Mucosa of rectum (tissue), 2 donors: ENCODE data around the gene SMIM36.
"Not testable (repeated sequence)": the region's sequence is repeated elsewhere in the genome, so short reads cannot be mapped to it uniquely, and the experiment has no call there.

Experiments used
- H3K27ac ChIP-seq, 2 donors: one replicate each; pipeline ENCODE4 v1.7.0; 2013; ENCODE audit warnings: inconsistent platforms in 2 of 2, low read depth in 2 of 2, low read length in 2 of 2
- H3K27me3 ChIP-seq, 2 donors: one replicate each; pipeline ENCODE4 v1.7.0; 2013; ENCODE audit warnings: low read length in 2 of 2; ENCODE audit not compliant: control insufficient read depth in 2 of 2, insufficient read depth in 2 of 2
- H3K36me3 ChIP-seq, 2 donors: one replicate each; pipeline ENCODE4 v1.7.0; 2013; ENCODE audit warnings: low read length in 2 of 2; ENCODE audit not compliant: control insufficient read depth in 2 of 2, insufficient read depth in 2 of 2
- H3K4me1 ChIP-seq, 2 donors: one replicate each; pipeline ENCODE4 v1.7.0; 2013; ENCODE audit warnings: low read length in 2 of 2, mild to moderate bottlenecking in 1 of 2; ENCODE audit not compliant: control insufficient read depth in 2 of 2, insufficient read depth in 2 of 2
- H3K4me3 ChIP-seq, 2 donors: one replicate each; pipeline ENCODE4 v1.7.0; 2013; ENCODE audit warnings: low read length in 2 of 2
- H3K9ac ChIP-seq, 2 donors: one replicate each; pipeline ENCODE4 v1.7.0; 2013; ENCODE audit warnings: low read length in 2 of 2, low read depth in 1 of 2, mild to moderate bottlenecking in 1 of 2
- H3K9me3 ChIP-seq, 2 donors: one replicate each; pipeline ENCODE4 v1.7.0; 2013; ENCODE audit warnings: low read length in 2 of 2; ENCODE audit not compliant: control insufficient read depth in 2 of 2
- donor health status: healthy.
- donor health status: Normal muscosa, but diverticular disease.

The SMIM36 gene

GRCh38 chr17:55507669-55508068 lies 3.6 kb downstream of the SMIM36 start:
- not testable (repeated sequence) for H3K9me3 ChIP-seq, H3K27ac ChIP-seq, H3K36me3 ChIP-seq, H3K27me3 ChIP-seq, H3K4me1 ChIP-seq, H3K9ac ChIP-seq, H3K4me3 ChIP-seq

GRCh38 chr17:55501626-55502025 lies 9.6 kb downstream of the SMIM36 start:
- H3K4me3 ChIP-seq, H3K27ac ChIP-seq, H3K27me3 ChIP-seq, H3K9me3 ChIP-seq, H3K4me1 ChIP-seq, H3K9ac ChIP-seq, H3K36me3 ChIP-seq: not testable (repeated sequence)

GRCh38 chr17:55500103-55500502 lies 11.1 kb downstream of the SMIM36 start:
- Histone ChIP-seq H3K9ac (no peak overlapping the region), H3K4me1 (peaks cover 10 to 11% of the 10 kb centered on the region in 2 donors), H3K36me3 (no peaks in the 10 kb centered on the region), H3K4me3 (no peak overlapping the region), H3K27me3 (no peaks in the 10 kb centered on the region), H3K27ac (no peak overlapping the region), H3K9me3 (no peaks in the 10 kb centered on the region)

- Histone ChIP-seq H3K36me3 (no peaks in the 10 kb centered on the region), H3K4me1 (peaks cover 13 to 14% of the 10 kb centered on the region in 2 donors), H3K9ac (no peak overlapping the region), H3K27ac (peak overlapping the region; percentile 17 to 66), H3K9me3 (no peaks in the 10 kb centered on the region), H3K4me3 (no peak overlapping the region), H3K27me3 (no peaks in the 10 kb centered on the region)
These were observed 15.0 kb downstream of the SMIM36 start for GRCh38 chr17:55496094-55496881.

GRCh38 chr17:55495239-55495638 lies 16.0 kb downstream of the SMIM36 start:
- Histone ChIP-seq H3K9ac (no peak overlapping the region), H3K27ac (no peak overlapping the region), H3K4me1 (peaks cover 13 to 14% of the 10 kb centered on the region in 2 donors)

GRCh38 chr17:55492781-55493341 lies 18.4 kb downstream of the SMIM36 start:
- Histone ChIP-seq H3K9me3 (no peaks in the 10 kb centered on the region), H3K4me3 (no peak overlapping the region), H3K27me3 (no peaks in the 10 kb centered on the region), H3K36me3 (no peaks in the 10 kb centered on the region), H3K27ac (no peak overlapping the region), H3K4me1 (peaks cover 13 to 14% of the 10 kb centered on the region in 2 donors), H3K9ac (no peak overlapping the region)

More at GRCh38 chr17:55495239-55495638, 16.0 kb downstream of the SMIM36 start:
- Histone ChIP-seq H3K9me3 (no peaks in the 10 kb centered on the region), H3K27me3 (no peaks in the 10 kb centered on the region), H3K4me3 (no peak overlapping the region), H3K36me3 (no peaks in the 10 kb centered on the region)

GRCh38 chr17:55490376-55490775 lies 20.9 kb downstream of the SMIM36 start:
- Histone ChIP-seq H3K27me3 (no peaks in the 10 kb centered on the region), H3K9ac (no peak overlapping the region)

GRCh38 chr17:55487695-55488432 lies 23.4 kb downstream of the SMIM36 start:
- H3K4me3 ChIP-seq = no peak overlapping the region
- no peaks in the 10 kb centered on the region for H3K9me3 ChIP-seq
- no peak overlapping the region for H3K27ac ChIP-seq
- H3K36me3 ChIP-seq = no peaks in the 10 kb centered on the region
- H3K9ac ChIP-seq = no peak overlapping the region
- H3K27me3 ChIP-seq = no peaks in the 10 kb centered on the region
- H3K4me1 ChIP-seq = no peaks in the 10 kb centered on the region

More at GRCh38 chr17:55490376-55490775, 20.9 kb downstream of the SMIM36 start:
- no peak overlapping the region for H3K27ac ChIP-seq
- peaks cover 4 to 7% of the 10 kb centered on the region in 2 donors for H3K4me1 ChIP-seq
- no peaks in the 10 kb centered on the region for H3K36me3 ChIP-seq
- H3K4me3 ChIP-seq = no peak overlapping the region
- no peaks in the 10 kb centered on the region for H3K9me3 ChIP-seq

GRCh38 chr17:55484575-55484974 lies 26.7 kb downstream of the SMIM36 start:
- H3K9me3 ChIP-seq = no peaks in the 10 kb centered on the region
- no peaks in the 10 kb centered on the region for H3K36me3 ChIP-seq
- H3K4me3 ChIP-seq = no peak overlapping the region
- no peak overlapping the region for H3K27ac ChIP-seq
- H3K27me3 ChIP-seq = no peaks in the 10 kb centered on the region
- H3K4me1 ChIP-seq = no peaks in the 10 kb centered on the region
- no peak overlapping the region for H3K9ac ChIP-seq
